Keratinocyte (primary cell): ENCODE results near the gene GTF2I. TPM values are rescaled to one million over a fixed set of nuclear protein-coding genes. Genes with fewer than 3 reads are reported as not detected.

Experiments used
- DNase-seq: peaks from one replicate; pipeline ENCODE4 v3.0.0-alpha.2; 2011; ENCODE audit warnings: low read depth, missing footprints, low spot score
- FAIRE-seq: peaks from 2 replicates; lab custom pipeline; 2011; peaks lifted over from hg19 to GRCh38; lab: Jason Lieb, UNC
- H2AFZ ChIP-seq: 2 replicates; pipeline ENCODE4 v1.6.0; 2012; ENCODE audit warnings: low read length, control low read depth, inconsistent platforms; ENCODE audit not compliant: control insufficient read depth
- H3K27ac ChIP-seq: 2 replicates; pipeline ENCODE4 v1.5.1; 2011; ENCODE audit warnings: low read length; ENCODE audit not compliant: control insufficient read depth, insufficient read depth
- H3K27me3 ChIP-seq: 3 replicates; pipeline ENCODE4 v1.6.0; 2011; ENCODE audit warnings: low read length; ENCODE audit not compliant: control insufficient read depth, insufficient read depth; ENCODE audit errors: extremely low read depth
- H3K36me3 ChIP-seq, 2 experiments: 2 replicates in 1 of 2; 3 replicates in 1 of 2; pipeline ENCODE4 v1.5.1; 2011; ENCODE audit warnings: low read length in 2 of 2, mild to moderate bottlenecking in 1 of 2; ENCODE audit not compliant: control insufficient read depth in 2 of 2, insufficient read depth in 2 of 2; ENCODE audit errors: extremely low read depth in 1 of 2
- H3K4me1 ChIP-seq: 3 replicates; pipeline ENCODE4 v1.5.1; 2011; ENCODE audit warnings: low read length; ENCODE audit not compliant: control insufficient read depth, insufficient read depth; ENCODE audit errors: extremely low read depth
- H3K4me2 ChIP-seq: 3 replicates; pipeline ENCODE4 v1.6.0; 2011; ENCODE audit warnings: low read depth, low read length; ENCODE audit not compliant: control insufficient read depth, insufficient read depth; ENCODE audit errors: extremely low read depth
- H3K4me3 ChIP-seq, 3 experiments: fragments of 200-600 bp in 1 of 3; sonication (generic) in 1 of 3; 2 replicates in 2 of 3; 3 replicates in 1 of 3; pipeline ENCODE4 v1.5.1; 2011 to 2016; ENCODE audit warnings: low read length in 3 of 3, mild to moderate bottlenecking in 3 of 3, control low read depth in 2 of 3, inconsistent platforms in 1 of 3, low read depth in 1 of 3, mixed read lengths in 1 of 3, mixed run types in 1 of 3, moderate library complexity in 1 of 3; ENCODE audit not compliant: control insufficient read depth in 2 of 3, insufficient read depth in 2 of 3; ENCODE audit errors: extremely low read depth in 1 of 3
- H3K79me2 ChIP-seq: 2 replicates; pipeline ENCODE4 v1.6.0; 2012; ENCODE audit warnings: low read length; ENCODE audit not compliant: control insufficient read depth, insufficient read depth
- H3K9ac ChIP-seq: 3 replicates; pipeline ENCODE4 v1.6.0; 2011; ENCODE audit warnings: low read length; ENCODE audit not compliant: control insufficient read depth, insufficient read depth; ENCODE audit errors: extremely low read depth
- H3K9me1 ChIP-seq: 3 replicates; pipeline ENCODE4 v1.6.0; 2011; ENCODE audit warnings: low read length; ENCODE audit not compliant: control insufficient read depth, insufficient read depth; ENCODE audit errors: extremely low read depth
- H3K9me3 ChIP-seq: 2 replicates; pipeline ENCODE4 v1.5.1; 2012; ENCODE audit warnings: low read depth, low read length; ENCODE audit not compliant: control insufficient read depth
- H4K20me1 ChIP-seq: 3 replicates; pipeline ENCODE4 v1.6.0; 2011; ENCODE audit warnings: low read length; ENCODE audit not compliant: control insufficient read depth, insufficient read depth; ENCODE audit errors: extremely low read depth
- CTCF ChIP-seq, 3 experiments: IDR thresholded peaks in 1 of 3; conservative IDR thresholded peaks in 1 of 3; optimal IDR thresholded peaks in 1 of 3; 2 replicates in 2 of 3; 3 replicates in 1 of 3; pipeline versions ENCODE3 to v1.5.1; 2011; ENCODE audit warnings: low read length in 3 of 3, mild to moderate bottlenecking in 3 of 3, moderate library complexity in 2 of 3, control low read depth in 1 of 3, inconsistent platforms in 1 of 3; ENCODE audit not compliant: insufficient read depth in 2 of 3; ENCODE audit errors: extremely low read depth in 1 of 3
- EZH2 ChIP-seq: IDR thresholded peaks from one replicate; pipeline ENCODE4 v1.6.1; 2012; ENCODE audit warnings: inconsistent platforms, mild to moderate bottlenecking, low read length, moderate library complexity
- dilution Hi-C: fragments of 300-500 bp; cut with MboI; formaldehyde crosslinking; loops from one replicate; pipeline ENCODE4 v1.7.0; 2020; ENCODE audit warnings: low sequenced_read_pairs; ENCODE audit not compliant: extremely low pct_ligation_motif_present
- polyA plus RNA-seq, 5 experiments: library from polyadenylated mRNA; depleted of rRNA in 3 of 5; stranded (reverse) in 3 of 5; stranded (forward) in 1 of 5; unstranded in 1 of 5; fragments of >200 nt; gene quantifications; 1 replicate in 1 of 5; 2 replicates in 3 of 5; 3 replicates in 1 of 5; pipeline versions ENCODE4 v1.2.1 to v1.2.3, GENCODE V29; 2011 to 2012; ENCODE audit warnings: missing spikeins in 2 of 5, low read depth in 1 of 5, low replicate concordance in 1 of 5

The GTF2I gene
- polyA plus RNA-seq, 1 donor (not counting 4 experiments of a cell fraction or from before 2014, with no cell fraction given), result 56.1 TPM

DNA sequence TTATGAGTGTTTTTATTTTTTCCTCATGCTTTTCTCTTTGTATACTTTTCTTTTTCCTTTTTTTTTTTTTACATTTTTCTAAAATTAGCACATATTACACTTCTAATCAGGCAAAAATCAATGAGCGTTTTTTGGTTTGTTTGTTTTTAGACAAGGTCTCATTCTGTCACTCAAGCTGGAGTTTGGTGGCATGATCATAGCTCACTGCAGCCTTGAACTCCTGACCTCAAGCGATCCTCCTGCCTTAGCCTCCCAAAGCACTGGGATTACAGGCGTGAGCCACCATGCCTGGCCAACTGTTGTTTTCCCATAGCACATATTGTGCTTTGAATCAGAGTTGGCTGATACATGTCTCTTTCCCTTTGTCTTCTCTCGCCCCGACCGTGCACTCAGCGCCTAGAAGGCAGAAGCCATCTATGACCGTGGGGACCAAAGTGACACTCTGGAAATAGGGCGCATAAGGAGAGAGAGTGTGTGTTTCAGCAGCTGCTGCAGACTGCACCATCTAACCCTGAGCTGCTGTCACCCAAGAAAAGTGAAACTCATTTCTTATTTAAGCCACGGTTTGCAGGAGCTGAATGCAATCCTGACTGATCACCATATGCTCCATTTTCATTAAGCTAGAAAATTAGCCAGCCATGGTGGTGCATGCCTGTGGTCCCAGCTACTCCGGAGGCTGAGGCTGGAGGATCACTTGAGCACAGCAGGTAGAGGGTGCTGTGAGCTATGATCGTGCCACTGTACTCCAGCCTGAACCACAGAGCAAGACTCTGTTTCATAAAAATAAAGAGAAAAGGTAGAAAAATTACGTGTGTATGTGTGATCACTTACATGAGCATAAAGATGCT lies 41.4 kb upstream of the GTF2I start:
- Histone ChIP-seq H3K4me2 (no peak overlapping the region), H3K36me3 (no peaks in the 10 kb centered on the region), H3K4me1 (peaks cover 6% of the 10 kb centered on the region), H3K9ac (no peak overlapping the region), H3K27ac (no peak overlapping the region), H3K4me3 (no peak overlapping the region), H3K9me1 (no peaks in the 10 kb centered on the region), H3K9me3 (no peaks in the 10 kb centered on the region), H2AFZ (no peak overlapping the region), H3K79me2 (no peaks in the 10 kb centered on the region), H3K27me3 (no peaks in the 10 kb centered on the region), H4K20me1 (no peaks in the 10 kb centered on the region)
- DNase-seq (no peak), FAIRE-seq (no peak)
- no peak for TF ChIP-seq CTCF (optimal IDR thresholded peaks at IDR 0.05 in 1 of 3, IDR thresholded peaks at IDR 0.05 in 1 of 3, conservative IDR thresholded peaks at IDR 0.05 in 1 of 3; ENCODE audit: extremely low read depth in 1 of 3, insufficient read depth in 2 of 3, low read length in 3 of 3)
- TF ChIP-seq EZH2, result no peak
- dilution Hi-C loops, result no loop called here

DNA sequence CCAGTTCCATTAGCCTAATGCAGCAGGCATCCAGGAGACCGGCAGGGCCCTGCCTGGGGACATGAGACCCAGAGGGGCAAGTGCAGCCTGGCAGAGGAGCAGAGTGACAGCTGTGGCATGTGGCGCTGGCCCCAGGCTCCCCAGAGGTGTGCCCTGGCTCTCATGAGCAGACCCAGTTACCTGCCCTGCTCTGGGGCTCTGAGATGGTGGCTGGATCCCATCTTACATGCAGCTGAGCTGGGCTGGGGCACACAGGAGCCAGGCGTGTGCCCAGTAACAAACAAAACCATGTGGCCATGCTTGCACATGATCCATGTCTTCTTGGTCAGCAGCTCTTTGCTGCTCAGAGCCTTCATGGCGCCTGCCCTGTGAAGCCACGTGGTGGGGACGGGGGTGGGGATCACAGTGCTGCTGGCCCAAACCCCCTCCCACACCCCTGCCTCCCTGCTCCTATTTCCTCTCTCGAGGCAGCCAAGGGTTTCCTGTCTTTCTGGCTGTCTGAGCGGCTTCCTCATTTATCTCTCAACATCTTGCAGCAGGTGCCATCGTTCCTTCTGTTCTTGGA lies 40.3 kb upstream of the GTF2I start:
- TF ChIP-seq CTCF (optimal IDR thresholded peaks at IDR 0.05 in 1 of 3, IDR thresholded peaks at IDR 0.05 in 1 of 3, conservative IDR thresholded peaks at IDR 0.05 in 1 of 3; ENCODE audit: extremely low read depth in 1 of 3, insufficient read depth in 2 of 3, low read length in 3 of 3) (no peak), EZH2 (no peak)
- Histone ChIP-seq H3K4me3 (no peak overlapping the region), H3K9me1 (no peaks in the 10 kb centered on the region), H3K4me1 (peaks cover 5% of the 10 kb centered on the region), H2AFZ (no peak overlapping the region), H3K79me2 (no peaks in the 10 kb centered on the region), H3K4me2 (no peak overlapping the region), H3K36me3 (no peaks in the 10 kb centered on the region), H3K27me3 (no peaks in the 10 kb centered on the region), H3K9ac (no peak overlapping the region), H3K27ac (no peak overlapping the region), H3K9me3 (no peaks in the 10 kb centered on the region), H4K20me1 (no peaks in the 10 kb centered on the region)
- FAIRE-seq, result no peak
- DNase-seq, result no peak
- dilution Hi-C loops, result no loop called here
